A549 (cell line): Measurements from ENCODE around the gene RNF26. TPM values are rescaled to one million over a fixed set of nuclear protein-coding genes. Genes with fewer than 3 reads are reported as not detected.

Experiments
- ATAC-seq, 2 experiments: fragments of 200-7000 bp in 1 of 2; fragments of >200 bp in 1 of 2; cut with Nextera tagmentation in 1 of 2; cut with Tn5 transposase in 1 of 2; 3 replicates each; pipeline versions ENCODE4 v1.8.0 to v1.9.1; 2018 to 2020; ENCODE audit warnings: mild to moderate bottlenecking in 1 of 2, moderate library complexity in 1 of 2
- CTCF ChIA-PET: fragments of 300-600 bp; sonication (Branson Sonifier 250); formaldehyde crosslinking; extraction: SDS; loops from one replicate; lab custom pipeline; 2021; ENCODE audit warnings: antibody characterized with exemption, inconsistent platforms; lab: Yijun Ruan, JAX
- POLR2A ChIA-PET: fragments of 350-600 bp; formaldehyde crosslinking; extraction: SDS; loops from one replicate; lab custom pipeline; 2021; ENCODE audit warnings: antibody characterized with exemption, inconsistent platforms; lab: Yijun Ruan, JAX
- DNase-seq, 2 experiments: peaks; one replicate each; pipeline versions ENCODE4 v3.0.0 to v3.0.0-alpha.2; 2011 to 2016; ENCODE audit warnings: low read depth in 1 of 2, low spot score in 1 of 2
- FAIRE-seq: peaks from 2 replicates; lab custom pipeline; 2011; peaks lifted over from hg19 to GRCh38; lab: Jason Lieb, UNC
- H3K27ac ChIP-seq, 2 experiments: fragments of >200 bp; sonication (Bioruptor Twin); formaldehyde crosslinking; 3 replicates each; pipeline ENCODE4 v1.5.1; 2016 to 2017
- H3K4me1 ChIP-seq: fragments of >200 bp; sonication (Bioruptor Twin); formaldehyde crosslinking; 3 replicates; pipeline ENCODE4 v1.6.1; 2016
- H3K4me2 ChIP-seq: fragments of >200 bp; sonication (Bioruptor Twin); formaldehyde crosslinking; 3 replicates; pipeline ENCODE4 v1.6.1; 2016
- H3K4me3 ChIP-seq: fragments of >200 bp; sonication (Bioruptor Twin); formaldehyde crosslinking; 3 replicates; pipeline ENCODE4 v1.5.1; 2016
- H3K9me3 ChIP-seq: fragments of >200 bp; sonication (Bioruptor Twin); formaldehyde crosslinking; 3 replicates; pipeline ENCODE4 v1.6.1; 2016
- ATOH8 ChIP-seq: fragments of 250-450 bp; sonication (Bioruptor Pico); IDR thresholded peaks from 2 replicates; pipeline ENCODE4 v1.5.0; 2020; ENCODE audit warnings: low read depth, mild to moderate bottlenecking, moderate library complexity
- BHLHE40 ChIP-seq: IDR thresholded peaks from 2 replicates; pipeline ENCODE4 v1.6.1; 2012; ENCODE audit warnings: low read depth, low read length, inconsistent platforms
- CHD4 ChIP-seq: fragments of 200-600 bp; sonication (generic); IDR thresholded peaks from 2 replicates; pipeline ENCODE4 v1.6.1; 2016; ENCODE audit warnings: antibody characterized with exemption, mild to moderate bottlenecking, borderline replicate concordance
- EHF ChIP-seq: fragments of 250-450 bp; sonication (Bioruptor Pico); IDR thresholded peaks from 2 replicates; pipeline ENCODE4 v1.5.0; 2020; ENCODE audit warnings: mild to moderate bottlenecking
- EP300 ChIP-seq, 2 experiments: fragments of >200 bp; sonication (Bioruptor Twin); formaldehyde crosslinking; IDR thresholded peaks; 2 replicates in 1 of 2; 3 replicates in 1 of 2; pipeline ENCODE4 v1.6.1; 2016 to 2017
- ESRRA ChIP-seq: fragments of 150-350 bp; IDR thresholded peaks from 2 replicates; pipeline ENCODE4 v1.6.1; 2014; ENCODE audit warnings: mild to moderate bottlenecking, low read length, borderline replicate concordance
- FOSL2 ChIP-seq, 2 experiments: fragments of 450-650 bp in 1 of 2; fragments of >200 bp in 1 of 2; sonication (Bioruptor Twin) in 1 of 2; formaldehyde crosslinking; IDR thresholded peaks; 2 replicates each; pipeline versions ENCODE4 v1.5.0 to v1.6.1; 2016 to 2020; ENCODE audit warnings: mild to moderate bottlenecking in 1 of 2, moderate library complexity in 1 of 2
- HDAC2 ChIP-seq: fragments of 200-600 bp; sonication (generic); IDR thresholded peaks from 2 replicates; pipeline ENCODE4 v1.6.1; 2016
- HMGXB4 ChIP-seq: fragments of 250-450 bp; sonication (Bioruptor Pico); IDR thresholded peaks from 2 replicates; pipeline ENCODE4 v1.5.0; 2021; ENCODE audit warnings: mild to moderate bottlenecking, moderate library complexity, borderline replicate concordance
- MAFK ChIP-seq: fragments of 450-650 bp; IDR thresholded peaks from 2 replicates; pipeline ENCODE4 v1.6.1; 2014; ENCODE audit not compliant: partially characterized antibody
- MAZ ChIP-seq: fragments of 150-350 bp; IDR thresholded peaks from 2 replicates; pipeline ENCODE4 v1.6.1; 2014; ENCODE audit warnings: antibody characterized with exemption, low read depth, low read length, borderline replicate concordance
- POLR2AphosphoS2 ChIP-seq: conservative IDR thresholded peaks from 2 replicates; pipeline ENCODE4 v1.6.1; 2012; ENCODE audit warnings: low read length, improper control_type of control experiment, inconsistent platforms
- REST ChIP-seq: fragments of 200-600 bp; sonication (generic); IDR thresholded peaks from 2 replicates; pipeline ENCODE4 v1.6.1; 2016; ENCODE audit warnings: antibody characterized with exemption, mild to moderate bottlenecking, moderate library complexity
- TFCP2L1 ChIP-seq: fragments of 250-450 bp; sonication (Bioruptor Pico); IDR thresholded peaks from 2 replicates; pipeline ENCODE4 v1.5.0; 2021; ENCODE audit warnings: mild to moderate bottlenecking
- ZC3H11A ChIP-seq: fragments of 450-650 bp; IDR thresholded peaks from 2 replicates; pipeline ENCODE4 v1.6.1; 2014; ENCODE audit warnings: antibody characterized with exemption, mild to moderate bottlenecking
- ZSCAN20 ChIP-seq: fragments of 250-450 bp; sonication (Bioruptor Pico); IDR thresholded peaks from 2 replicates; pipeline ENCODE4 v1.8.0; 2022; ENCODE audit warnings: mild to moderate bottlenecking, moderate library complexity
- WGBS: methylation state at CpG from one replicate; pipeline ENCODE4 v1.1.6; 2017; ENCODE audit errors: missing lambda C conversion rate; 5-methylcytosine and 5-hydroxymethylcytosine counted together
- polyA plus RNA-seq, 4 experiments: library from polyadenylated mRNA; depleted of rRNA in 3 of 4; stranded (reverse); fragments of >200 nt; fragmentation: RNase III in 1 of 4; extraction: RNeasy Plus Mini Kit Qiagen cat#74134 plus additional on column Dnase treatment in 1 of 4; gene quantifications; 2 replicates in 3 of 4; 3 replicates in 1 of 4; pipeline ENCODE4 v1.2.3, GENCODE V29; 2011 to 2017
- TF ChIP-seq, protein P1 (sequence below): fragments of >200 bp; sonication (Bioruptor Twin); formaldehyde crosslinking; IDR thresholded peaks from 3 replicates; pipeline ENCODE4 v1.5.1; 2016
- TF ChIP-seq, protein P2 (sequence below): fragments of >200 bp; sonication (Bioruptor Twin); formaldehyde crosslinking; IDR thresholded peaks from 2 replicates; pipeline ENCODE4 v1.6.1; 2016

Gene RNF26
- polyA plus RNA-seq, 2 of the 4 experiments (the other 2 are of a cell fraction): 23.5 to 26.5 TPM

GRCh38 chr11:119343726-119344125, 9.4 kb downstream of the RNF26 start (continued):
- TF ChIP-seq HMGXB4 (no peak), MAFK (no peak), ZC3H11A (no peak)
- TF ChIP-seq, all 56 proteins: peak for 0

GRCh38 chr11:119344291-119345010, 10.1 kb downstream of the RNF26 start:
- TF ChIP-seq ATOH8 (CRISPR knock-in tag) (no peak), TFCP2L1 (CRISPR knock-in tag) (no peak), HDAC2 (no peak), REST (no peak), ZSCAN20 (CRISPR knock-in tag) (no peak), ZC3H11A (no peak), CHD4 (no peak), EHF (CRISPR knock-in tag) (no peak), ESRRA (no peak), FOSL2 (IDR thresholded peaks at IDR 0.05) (no peak), FOSL2 (CRISPR knock-in tag; IDR thresholded peaks at IDR 0.05) (no peak), POLR2AphosphoS2 (no peak), HMGXB4 (no peak), BHLHE40 (no peak), MAZ (no peak), EP300 (IDR thresholded peaks at IDR 0.05) (no peak)
- TF ChIP-seq, protein P1, sequence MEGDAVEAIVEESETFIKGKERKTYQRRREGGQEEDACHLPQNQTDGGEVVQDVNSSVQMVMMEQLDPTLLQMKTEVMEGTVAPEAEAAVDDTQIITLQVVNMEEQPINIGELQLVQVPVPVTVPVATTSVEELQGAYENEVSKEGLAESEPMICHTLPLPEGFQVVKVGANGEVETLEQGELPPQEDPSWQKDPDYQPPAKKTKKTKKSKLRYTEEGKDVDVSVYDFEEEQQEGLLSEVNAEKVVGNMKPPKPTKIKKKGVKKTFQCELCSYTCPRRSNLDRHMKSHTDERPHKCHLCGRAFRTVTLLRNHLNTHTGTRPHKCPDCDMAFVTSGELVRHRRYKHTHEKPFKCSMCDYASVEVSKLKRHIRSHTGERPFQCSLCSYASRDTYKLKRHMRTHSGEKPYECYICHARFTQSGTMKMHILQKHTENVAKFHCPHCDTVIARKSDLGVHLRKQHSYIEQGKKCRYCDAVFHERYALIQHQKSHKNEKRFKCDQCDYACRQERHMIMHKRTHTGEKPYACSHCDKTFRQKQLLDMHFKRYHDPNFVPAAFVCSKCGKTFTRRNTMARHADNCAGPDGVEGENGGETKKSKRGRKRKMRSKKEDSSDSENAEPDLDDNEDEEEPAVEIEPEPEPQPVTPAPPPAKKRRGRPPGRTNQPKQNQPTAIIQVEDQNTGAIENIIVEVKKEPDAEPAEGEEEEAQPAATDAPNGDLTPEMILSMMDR: no peak
- TF ChIP-seq, protein P2, sequence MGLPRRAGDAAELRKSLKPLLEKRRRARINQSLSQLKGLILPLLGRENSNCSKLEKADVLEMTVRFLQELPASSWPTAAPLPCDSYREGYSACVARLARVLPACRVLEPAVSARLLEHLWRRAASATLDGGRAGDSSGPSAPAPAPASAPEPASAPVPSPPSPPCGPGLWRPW: no peak
- Histone ChIP-seq H3K4me2 (no peak overlapping the region), H3K9me3 (no peaks in the 10 kb centered on the region), H3K4me3 (no peak overlapping the region), H3K27ac (no peak overlapping the region), H3K4me1 (no peaks in the 10 kb centered on the region)
- WGBS: 71% methylated on average over 5 of the region's 14 CpGs
- ChIA-PET POLR2A (no interaction called here), CTCF (interaction anchor here (0.7 to 9.5 kb wide), 8 partner anchors 11 to 764 kb away, joined by 3 to 160 read pairs (median 8); partner anchors contain the start of gene USP2)
- ATAC-seq (no peak), FAIRE-seq (no peak), DNase-seq (no peak)
